HG03442 (cell line): ENCODE results near the gene CALML4.

Source experiments
- ATAC-seq: cut with Tn5 transposase; IDR thresholded peaks from one replicate; pipeline ENCODE4 v1.9.1; 2021; ENCODE audit warnings: mild to moderate bottlenecking, moderate library complexity; ENCODE audit not compliant: unreplicated experiment

CALML4 gene

GRCh38 chr15:68151277-68151676 is 53.9 kb downstream of the CALML4 start:
- no peak for ATAC-seq

- no peak for ATAC-seq
These were observed 54.9 kb downstream of the CALML4 start for GRCh38 chr15:68150187-68150586.

GRCh38 chr15:68149059-68149458 is 56.1 kb downstream of the CALML4 start:
- ATAC-seq: no peak

- no peak for ATAC-seq
These were observed 57.1 kb downstream of the CALML4 start for GRCh38 chr15:68148039-68148438.

GRCh38 chr15:68145706-68146105 is 59.4 kb downstream of the CALML4 start:
- no peak for ATAC-seq

GRCh38 chr15:68143785-68144184 is 61.3 kb downstream of the CALML4 start:
- no peak for ATAC-seq

GRCh38 chr15:68143129-68143528 is 62.0 kb downstream of the CALML4 start:
- no peak for ATAC-seq
